ENCODE results near the gene SMIM7.
A peak's percentile ranks its signal among the peaks of the same experiment; 100 is the strongest.

The SMIM7 gene

GRCh38 chr19:16623576-16623975 is 36.4 kb downstream of the SMIM7 start:
- no peak overlapping the region for H3K4me3 Mint-ChIP-seq
- peaks cover 4% of the 10 kb centered on the region for H3K27me3 Mint-ChIP-seq
- CTCF ChIA-PET = no interaction called here
- peaks cover 31% of the 10 kb centered on the region for H3K4me1 Mint-ChIP-seq
- peaks cover 20% of the 10 kb centered on the region for H3K36me3 Mint-ChIP-seq
- DNase-seq = no peak
- no peaks in the 10 kb centered on the region for H3K9me3 Mint-ChIP-seq
- no peak overlapping the region for H3K27ac Mint-ChIP-seq

- H3K27me3 Mint-ChIP-seq = no peaks in the 10 kb centered on the region
- H3K9me3 Mint-ChIP-seq = no peaks in the 10 kb centered on the region
- no peak overlapping the region for H3K4me3 Mint-ChIP-seq
- no peak overlapping the region for H3K27ac Mint-ChIP-seq
- peaks cover 33% of the 10 kb centered on the region for H3K4me1 Mint-ChIP-seq
- no peak for DNase-seq
- H3K36me3 Mint-ChIP-seq = peaks cover 20% of the 10 kb centered on the region
- CTCF ChIA-PET = no interaction called here
These were observed 36.9 kb downstream of the SMIM7 start for GRCh38 chr19:16623066-16623465.

GRCh38 chr19:16621165-16621800 is 38.7 kb downstream of the SMIM7 start:
- H3K4me1 Mint-ChIP-seq = peaks cover 36% of the 10 kb centered on the region
- H3K36me3 Mint-ChIP-seq = peaks cover 11% of the 10 kb centered on the region
- DNase-seq = no peak
- no peak overlapping the region for H3K4me3 Mint-ChIP-seq
- CTCF ChIA-PET = no interaction called here
- H3K27ac Mint-ChIP-seq = peak overlapping the region; percentile 35
- H3K27me3 Mint-ChIP-seq = no peaks in the 10 kb centered on the region
- H3K9me3 Mint-ChIP-seq = no peaks in the 10 kb centered on the region

- Mint-ChIP-seq H3K27me3 (no peaks in the 10 kb centered on the region), H3K4me1 (peaks cover 36% of the 10 kb centered on the region), H3K4me3 (no peak overlapping the region), H3K27ac (no peak overlapping the region), H3K36me3 (peaks cover 6% of the 10 kb centered on the region), H3K9me3 (no peaks in the 10 kb centered on the region)
- CTCF ChIA-PET = no interaction called here
- DNase-seq = no peak
These were observed 39.4 kb downstream of the SMIM7 start for GRCh38 chr19:16620584-16620983.

GRCh38 chr19:16620018-16620417 is 39.9 kb downstream of the SMIM7 start:
- Mint-ChIP-seq H3K27ac (no peak overlapping the region), H3K4me3 (no peak overlapping the region)
- CTCF ChIA-PET = no interaction called here

GRCh38 chr19:16619457-16619856 is 40.5 kb downstream of the SMIM7 start:
- CTCF ChIA-PET = no interaction called here
- DNase-seq = no peak
- Mint-ChIP-seq H3K9me3 (no peaks in the 10 kb centered on the region), H3K4me3 (no peak overlapping the region), H3K36me3 (peaks cover 3% of the 10 kb centered on the region), H3K27me3 (no peaks in the 10 kb centered on the region), H3K27ac (no peak overlapping the region), H3K4me1 (peaks cover 36% of the 10 kb centered on the region)

More at GRCh38 chr19:16620018-16620417, 39.9 kb downstream of the SMIM7 start:
- DNase-seq = no peak
- peaks cover 36% of the 10 kb centered on the region for H3K4me1 Mint-ChIP-seq
- H3K27me3 Mint-ChIP-seq = no peaks in the 10 kb centered on the region
- H3K9me3 Mint-ChIP-seq = no peaks in the 10 kb centered on the region
- peaks cover 3% of the 10 kb centered on the region for H3K36me3 Mint-ChIP-seq

- CTCF ChIA-PET = interaction anchor here (1.4 kb wide), 1 partner anchor 8 kb away, joined by 3 read pairs; no protein-coding TSS in a partner anchor
- Mint-ChIP-seq H3K27me3 (no peaks in the 10 kb centered on the region), H3K9me3 (no peaks in the 10 kb centered on the region), H3K27ac (no peak overlapping the region), H3K36me3 (peaks cover 2% of the 10 kb centered on the region), H3K4me1 (peaks cover 38% of the 10 kb centered on the region), H3K4me3 (no peak overlapping the region)
- no peak for DNase-seq
These were observed 41.7 kb downstream of the SMIM7 start for GRCh38 chr19:16618248-16618647.

- DNase-seq = no peak
- Mint-ChIP-seq H3K9me3 (no peaks in the 10 kb centered on the region), H3K36me3 (no peaks in the 10 kb centered on the region), H3K27me3 (no peaks in the 10 kb centered on the region), H3K4me3 (no peak overlapping the region), H3K27ac (peak overlapping the region; percentile 68), H3K4me1 (peaks cover 56% of the 10 kb centered on the region)
- CTCF ChIA-PET = no interaction called here
These were observed 44.1 kb downstream of the SMIM7 start for GRCh38 chr19:16615808-16616207.

- Mint-ChIP-seq H3K9me3 (no peaks in the 10 kb centered on the region), H3K4me3 (no peak overlapping the region), H3K36me3 (no peaks in the 10 kb centered on the region), H3K27ac (peak overlapping the region; percentile 58), H3K27me3 (no peaks in the 10 kb centered on the region), H3K4me1 (peaks cover 63% of the 10 kb centered on the region)
- CTCF ChIA-PET = interaction anchor here (0.6 kb wide), 1 partner anchor 638 kb away, joined by 3 read pairs; no protein-coding TSS in a partner anchor
- DNase-seq = no peak
These were observed 45.0 kb downstream of the SMIM7 start for GRCh38 chr19:16614941-16615340.

- no peaks in the 10 kb centered on the region for H3K9me3 Mint-ChIP-seq
- peaks cover 66% of the 10 kb centered on the region for H3K4me1 Mint-ChIP-seq
- no peaks in the 10 kb centered on the region for H3K36me3 Mint-ChIP-seq
- no peak overlapping the region for H3K4me3 Mint-ChIP-seq
- no peak for DNase-seq
- CTCF ChIA-PET = interaction anchor here (0.6 to 1.0 kb wide), 2 partner anchors 86 to 109 kb away, joined by 3 read pairs; no protein-coding TSS in a partner anchor
- H3K27me3 Mint-ChIP-seq = no peaks in the 10 kb centered on the region
- no peak overlapping the region for H3K27ac Mint-ChIP-seq
These were observed 46.1 kb downstream of the SMIM7 start for GRCh38 chr19:16613841-16614240.

GRCh38 chr19:16612636-16613035 is 47.3 kb downstream of the SMIM7 start:
- H3K9me3 Mint-ChIP-seq = no peaks in the 10 kb centered on the region
- peaks cover 69% of the 10 kb centered on the region for H3K4me1 Mint-ChIP-seq
- no peak for DNase-seq
- CTCF ChIA-PET = interaction anchor here (1.0 to 1.3 kb wide), 3 partner anchors 12 to 70 kb away, joined by 3 to 5 read pairs (median 4); no protein-coding TSS in a partner anchor
- H3K27ac Mint-ChIP-seq = no peak overlapping the region
- H3K27me3 Mint-ChIP-seq = no peaks in the 10 kb centered on the region
- peaks cover 2% of the 10 kb centered on the region for H3K36me3 Mint-ChIP-seq
- H3K4me3 Mint-ChIP-seq = no peak overlapping the region

GRCh38 chr19:16611121-16611520 is 48.8 kb downstream of the SMIM7 start:
- Mint-ChIP-seq H3K27me3 (no peaks in the 10 kb centered on the region), H3K4me3 (no peak overlapping the region), H3K4me1 (peaks cover 59% of the 10 kb centered on the region), H3K9me3 (no peaks in the 10 kb centered on the region), H3K36me3 (peaks cover 2% of the 10 kb centered on the region), H3K27ac (no peak overlapping the region)
- CTCF ChIA-PET = no interaction called here
- DNase-seq = no peak

- no peak for DNase-seq
- CTCF ChIA-PET = no interaction called here
- no peak overlapping the region for H3K4me3 Mint-ChIP-seq
- H3K27ac Mint-ChIP-seq = peak overlapping the region; percentile 51
- peaks cover 2% of the 10 kb centered on the region for H3K36me3 Mint-ChIP-seq
- no peaks in the 10 kb centered on the region for H3K27me3 Mint-ChIP-seq
- peaks cover 45% of the 10 kb centered on the region for H3K4me1 Mint-ChIP-seq
- H3K9me3 Mint-ChIP-seq = no peaks in the 10 kb centered on the region
These were observed 50.3 kb downstream of the SMIM7 start for GRCh38 chr19:16609511-16610200.

- no peaks in the 10 kb centered on the region for H3K9me3 Mint-ChIP-seq
- peak overlapping the region; percentile 64 for H3K27ac Mint-ChIP-seq
- no peak overlapping the region for H3K4me3 Mint-ChIP-seq
- peaks cover 37% of the 10 kb centered on the region for H3K4me1 Mint-ChIP-seq
- H3K36me3 Mint-ChIP-seq = peaks cover 2% of the 10 kb centered on the region
- CTCF ChIA-PET = no interaction called here
- H3K27me3 Mint-ChIP-seq = no peaks in the 10 kb centered on the region
- no peak for DNase-seq
These were observed 51.6 kb downstream of the SMIM7 start for GRCh38 chr19:16608290-16608739.

- Mint-ChIP-seq H3K9me3 (no peaks in the 10 kb centered on the region), H3K4me3 (no peak overlapping the region), H3K27ac (no peak overlapping the region), H3K4me1 (peaks cover 37% of the 10 kb centered on the region), H3K36me3 (peaks cover 2% of the 10 kb centered on the region), H3K27me3 (no peaks in the 10 kb centered on the region)
- CTCF ChIA-PET = no interaction called here
- no peak for DNase-seq
These were observed 52.1 kb downstream of the SMIM7 start for GRCh38 chr19:16607819-16608218.
